ENCODE data around the gene BCL11A.

DNA sequence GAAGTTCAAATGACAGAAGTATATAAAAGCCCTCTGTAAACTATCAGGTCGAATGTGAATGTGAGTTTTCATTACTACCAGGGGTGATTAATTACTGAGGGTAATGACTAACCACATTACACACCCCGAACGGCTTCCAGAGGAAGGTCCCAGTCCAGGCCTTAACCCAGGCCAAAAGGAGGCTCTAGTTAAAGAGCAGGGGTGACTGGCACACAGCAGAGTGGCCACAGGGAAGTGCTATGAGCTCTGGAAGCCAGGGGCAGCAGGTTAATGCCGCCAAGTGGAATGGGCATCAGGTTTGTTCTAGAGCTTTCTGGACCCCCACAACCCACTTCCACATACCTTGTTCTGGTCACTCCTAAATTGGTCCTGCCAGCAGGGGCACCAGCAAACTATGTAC lies 87.7 kb downstream of the BCL11A start:
- no peak for TF ChIP-seq ARNTL (CRISPR knock-in tag; IDR thresholded peaks at IDR 0.05; ENCODE audit: borderline replicate concordance, low read depth)
- TF ChIP-seq ZNF565 (CRISPR knock-in tag; conservative IDR thresholded peaks at IDR 0.05; ENCODE audit: low read depth) = no peak

All from SK-N-SH treated with all-trans-retinoic acid at 6 μM for 48 hours (cell line).